ENCODE measurements around the gene FOXA2. TPM values are rescaled to one million over a fixed set of nuclear protein-coding genes. Genes with fewer than 3 reads are reported as not detected.

FOXA2 gene
- total and polyA plus RNA-seq, 2 of the 13 experiments (the other 11 are each of a cell fraction or from before 2014, with no cell fraction given): 8.8 to 12.2 TPM

DNA sequence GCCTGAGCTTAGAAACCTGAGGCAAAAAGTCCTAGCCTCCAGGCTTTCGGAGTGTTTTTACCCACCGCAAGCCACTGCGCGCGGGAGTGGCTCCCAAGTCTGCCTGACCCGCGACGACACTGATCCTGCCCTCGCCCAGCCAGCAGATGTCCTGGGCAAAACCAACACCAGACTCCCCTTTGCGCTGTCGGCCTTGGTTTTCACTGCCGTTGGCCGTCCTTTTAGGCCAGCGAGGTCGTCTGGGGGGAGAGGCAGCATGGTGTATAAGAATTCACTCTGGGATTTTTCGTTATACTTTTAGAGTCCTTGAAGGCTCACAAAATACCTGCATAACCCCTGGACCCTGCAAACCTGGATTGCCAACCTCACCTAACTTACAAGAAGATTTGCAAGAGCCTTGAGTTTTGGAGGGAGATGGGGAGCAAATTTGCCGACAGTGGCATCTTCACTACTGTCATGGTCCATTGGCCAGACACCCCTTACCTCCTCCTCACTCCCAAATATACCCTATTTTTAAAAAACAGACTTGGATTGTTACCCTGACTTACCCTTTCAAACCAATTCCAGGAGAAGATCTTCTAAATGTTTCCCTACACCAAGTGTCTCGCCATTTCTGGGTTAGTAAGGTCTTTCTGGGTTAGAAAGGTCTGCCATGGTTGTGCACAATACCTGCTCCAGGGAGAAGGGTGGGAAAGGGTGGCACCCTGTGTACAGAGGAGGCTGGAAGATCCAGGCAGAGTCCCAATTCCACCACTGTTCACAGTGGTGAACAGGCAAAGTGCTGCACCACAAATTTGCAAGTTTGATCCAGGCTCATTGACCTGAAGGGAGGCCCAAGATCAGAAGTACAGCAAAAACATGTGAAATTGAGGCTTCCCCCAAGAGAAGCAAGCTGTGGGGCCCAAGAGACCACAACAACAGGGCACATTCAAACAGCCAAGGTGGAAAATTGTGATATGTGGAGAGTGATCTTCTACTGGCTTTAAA lies 4.4 kb downstream of the FOXA2 start (continued):
- TF ChIP-seq ZNF891 (CRISPR knock-in tag; IDR thresholded peaks at IDR 0.05) (no peak), ZNF317 (CRISPR knock-in tag; IDR thresholded peaks at IDR 0.05) (peak; percentile 13; the same call in 1 of the 2 replicates), HNRNPK (IDR thresholded peaks at IDR 0.05; ENCODE audit: low read depth, low read length, poor library complexity, severe bottlenecking) (no peak), ZNF547 (CRISPR knock-in tag; IDR thresholded peaks at IDR 0.05) (no peak), STAT5B (CRISPR knock-in tag; IDR thresholded peaks at IDR 0.05) (no peak), POLR2A (IDR thresholded peaks at IDR 0.05; ENCODE audit: insufficient read depth in 1 of 2, low read depth in 2 of 2, low read length in 2 of 2) (peak; percentile 19 to 68; a peak in 3 of 4 replicates), JUN (CRISPR knock-in tag; IDR thresholded peaks at IDR 0.05) (no peak), KLF16 (CRISPR knock-in tag; IDR thresholded peaks at IDR 0.05) (no peak; a peak in 1 of 4 replicates)
- TF ChIP-seq, protein P1, sequence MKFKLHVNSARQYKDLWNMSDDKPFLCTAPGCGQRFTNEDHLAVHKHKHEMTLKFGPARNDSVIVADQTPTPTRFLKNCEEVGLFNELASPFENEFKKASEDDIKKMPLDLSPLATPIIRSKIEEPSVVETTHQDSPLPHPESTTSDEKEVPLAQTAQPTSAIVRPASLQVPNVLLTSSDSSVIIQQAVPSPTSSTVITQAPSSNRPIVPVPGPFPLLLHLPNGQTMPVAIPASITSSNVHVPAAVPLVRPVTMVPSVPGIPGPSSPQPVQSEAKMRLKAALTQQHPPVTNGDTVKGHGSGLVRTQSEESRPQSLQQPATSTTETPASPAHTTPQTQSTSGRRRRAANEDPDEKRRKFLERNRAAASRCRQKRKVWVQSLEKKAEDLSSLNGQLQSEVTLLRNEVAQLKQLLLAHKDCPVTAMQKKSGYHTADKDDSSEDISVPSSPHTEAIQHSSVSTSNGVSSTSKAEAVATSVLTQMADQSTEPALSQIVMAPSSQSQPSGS (CRISPR knock-in tag; IDR thresholded peaks at IDR 0.05): no peak
- TF ChIP-seq, protein P2, sequence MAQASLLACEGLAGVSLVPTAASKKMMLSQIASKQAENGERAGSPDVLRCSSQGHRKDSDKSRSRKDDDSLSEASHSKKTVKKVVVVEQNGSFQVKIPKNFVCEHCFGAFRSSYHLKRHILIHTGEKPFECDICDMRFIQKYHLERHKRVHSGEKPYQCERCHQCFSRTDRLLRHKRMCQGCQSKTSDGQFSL (CRISPR knock-in tag; IDR thresholded peaks at IDR 0.05): no peak
- TF ChIP-seq, protein P3, sequence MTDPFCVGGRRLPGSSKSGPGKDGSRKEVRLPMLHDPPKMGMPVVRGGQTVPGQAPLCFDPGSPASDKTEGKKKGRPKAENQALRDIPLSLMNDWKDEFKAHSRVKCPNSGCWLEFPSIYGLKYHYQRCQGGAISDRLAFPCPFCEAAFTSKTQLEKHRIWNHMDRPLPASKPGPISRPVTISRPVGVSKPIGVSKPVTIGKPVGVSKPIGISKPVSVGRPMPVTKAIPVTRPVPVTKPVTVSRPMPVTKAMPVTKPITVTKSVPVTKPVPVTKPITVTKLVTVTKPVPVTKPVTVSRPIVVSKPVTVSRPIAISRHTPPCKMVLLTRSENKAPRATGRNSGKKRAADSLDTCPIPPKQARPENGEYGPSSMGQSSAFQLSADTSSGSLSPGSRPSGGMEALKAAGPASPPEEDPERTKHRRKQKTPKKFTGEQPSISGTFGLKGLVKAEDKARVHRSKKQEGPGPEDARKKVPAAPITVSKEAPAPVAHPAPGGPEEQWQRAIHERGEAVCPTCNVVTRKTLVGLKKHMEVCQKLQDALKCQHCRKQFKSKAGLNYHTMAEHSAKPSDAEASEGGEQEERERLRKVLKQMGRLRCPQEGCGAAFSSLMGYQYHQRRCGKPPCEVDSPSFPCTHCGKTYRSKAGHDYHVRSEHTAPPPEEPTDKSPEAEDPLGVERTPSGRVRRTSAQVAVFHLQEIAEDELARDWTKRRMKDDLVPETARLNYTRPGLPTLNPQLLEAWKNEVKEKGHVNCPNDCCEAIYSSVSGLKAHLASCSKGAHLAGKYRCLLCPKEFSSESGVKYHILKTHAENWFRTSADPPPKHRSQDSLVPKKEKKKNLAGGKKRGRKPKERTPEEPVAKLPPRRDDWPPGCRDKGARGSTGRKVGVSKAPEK (CRISPR knock-in tag; IDR thresholded peaks at IDR 0.05; ENCODE audit: borderline replicate concordance): no peak
- TF ChIP-seq, protein P4, sequence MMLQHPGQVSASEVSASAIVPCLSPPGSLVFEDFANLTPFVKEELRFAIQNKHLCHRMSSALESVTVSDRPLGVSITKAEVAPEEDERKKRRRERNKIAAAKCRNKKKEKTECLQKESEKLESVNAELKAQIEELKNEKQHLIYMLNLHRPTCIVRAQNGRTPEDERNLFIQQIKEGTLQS (CRISPR knock-in tag; IDR thresholded peaks at IDR 0.05): no peak
- TF ChIP-seq, protein P5, sequence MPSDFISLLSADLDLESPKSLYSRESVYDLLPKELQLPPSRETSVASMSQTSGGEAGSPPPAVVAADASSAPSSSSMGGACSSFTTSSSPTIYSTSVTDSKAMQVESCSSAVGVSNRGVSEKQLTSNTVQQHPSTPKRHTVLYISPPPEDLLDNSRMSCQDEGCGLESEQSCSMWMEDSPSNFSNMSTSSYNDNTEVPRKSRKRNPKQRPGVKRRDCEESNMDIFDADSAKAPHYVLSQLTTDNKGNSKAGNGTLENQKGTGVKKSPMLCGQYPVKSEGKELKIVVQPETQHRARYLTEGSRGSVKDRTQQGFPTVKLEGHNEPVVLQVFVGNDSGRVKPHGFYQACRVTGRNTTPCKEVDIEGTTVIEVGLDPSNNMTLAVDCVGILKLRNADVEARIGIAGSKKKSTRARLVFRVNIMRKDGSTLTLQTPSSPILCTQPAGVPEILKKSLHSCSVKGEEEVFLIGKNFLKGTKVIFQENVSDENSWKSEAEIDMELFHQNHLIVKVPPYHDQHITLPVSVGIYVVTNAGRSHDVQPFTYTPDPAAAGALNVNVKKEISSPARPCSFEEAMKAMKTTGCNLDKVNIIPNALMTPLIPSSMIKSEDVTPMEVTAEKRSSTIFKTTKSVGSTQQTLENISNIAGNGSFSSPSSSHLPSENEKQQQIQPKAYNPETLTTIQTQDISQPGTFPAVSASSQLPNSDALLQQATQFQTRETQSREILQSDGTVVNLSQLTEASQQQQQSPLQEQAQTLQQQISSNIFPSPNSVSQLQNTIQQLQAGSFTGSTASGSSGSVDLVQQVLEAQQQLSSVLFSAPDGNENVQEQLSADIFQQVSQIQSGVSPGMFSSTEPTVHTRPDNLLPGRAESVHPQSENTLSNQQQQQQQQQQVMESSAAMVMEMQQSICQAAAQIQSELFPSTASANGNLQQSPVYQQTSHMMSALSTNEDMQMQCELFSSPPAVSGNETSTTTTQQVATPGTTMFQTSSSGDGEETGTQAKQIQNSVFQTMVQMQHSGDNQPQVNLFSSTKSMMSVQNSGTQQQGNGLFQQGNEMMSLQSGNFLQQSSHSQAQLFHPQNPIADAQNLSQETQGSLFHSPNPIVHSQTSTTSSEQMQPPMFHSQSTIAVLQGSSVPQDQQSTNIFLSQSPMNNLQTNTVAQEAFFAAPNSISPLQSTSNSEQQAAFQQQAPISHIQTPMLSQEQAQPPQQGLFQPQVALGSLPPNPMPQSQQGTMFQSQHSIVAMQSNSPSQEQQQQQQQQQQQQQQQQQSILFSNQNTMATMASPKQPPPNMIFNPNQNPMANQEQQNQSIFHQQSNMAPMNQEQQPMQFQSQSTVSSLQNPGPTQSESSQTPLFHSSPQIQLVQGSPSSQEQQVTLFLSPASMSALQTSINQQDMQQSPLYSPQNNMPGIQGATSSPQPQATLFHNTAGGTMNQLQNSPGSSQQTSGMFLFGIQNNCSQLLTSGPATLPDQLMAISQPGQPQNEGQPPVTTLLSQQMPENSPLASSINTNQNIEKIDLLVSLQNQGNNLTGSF (CRISPR knock-in tag; IDR thresholded peaks at IDR 0.05): 0 out of 2 replicates have a peak, but pooled peaks have one; percentile 20
- TF ChIP-seq, protein P6, sequence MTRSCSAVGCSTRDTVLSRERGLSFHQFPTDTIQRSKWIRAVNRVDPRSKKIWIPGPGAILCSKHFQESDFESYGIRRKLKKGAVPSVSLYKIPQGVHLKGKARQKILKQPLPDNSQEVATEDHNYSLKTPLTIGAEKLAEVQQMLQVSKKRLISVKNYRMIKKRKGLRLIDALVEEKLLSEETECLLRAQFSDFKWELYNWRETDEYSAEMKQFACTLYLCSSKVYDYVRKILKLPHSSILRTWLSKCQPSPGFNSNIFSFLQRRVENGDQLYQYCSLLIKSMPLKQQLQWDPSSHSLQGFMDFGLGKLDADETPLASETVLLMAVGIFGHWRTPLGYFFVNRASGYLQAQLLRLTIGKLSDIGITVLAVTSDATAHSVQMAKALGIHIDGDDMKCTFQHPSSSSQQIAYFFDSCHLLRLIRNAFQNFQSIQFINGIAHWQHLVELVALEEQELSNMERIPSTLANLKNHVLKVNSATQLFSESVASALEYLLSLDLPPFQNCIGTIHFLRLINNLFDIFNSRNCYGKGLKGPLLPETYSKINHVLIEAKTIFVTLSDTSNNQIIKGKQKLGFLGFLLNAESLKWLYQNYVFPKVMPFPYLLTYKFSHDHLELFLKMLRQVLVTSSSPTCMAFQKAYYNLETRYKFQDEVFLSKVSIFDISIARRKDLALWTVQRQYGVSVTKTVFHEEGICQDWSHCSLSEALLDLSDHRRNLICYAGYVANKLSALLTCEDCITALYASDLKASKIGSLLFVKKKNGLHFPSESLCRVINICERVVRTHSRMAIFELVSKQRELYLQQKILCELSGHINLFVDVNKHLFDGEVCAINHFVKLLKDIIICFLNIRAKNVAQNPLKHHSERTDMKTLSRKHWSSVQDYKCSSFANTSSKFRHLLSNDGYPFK (CRISPR knock-in tag; IDR thresholded peaks at IDR 0.05; ENCODE audit: borderline replicate concordance): no peak
